Measurements from ENCODE around the gene SAXO1. TPM values are rescaled to one million over a fixed set of nuclear protein-coding genes. Genes with fewer than 3 reads are reported as not detected.
"Not testable (repeated sequence)": the region's sequence is repeated elsewhere in the genome, so short reads cannot be mapped to it uniquely, and the experiment has no call there.

The SAXO1 gene
- total RNA-seq, result not detected
- long read RNA-seq, partial matches to known transcripts, result 0 of 1 reads
- long read RNA-seq, other reads (novel, unspliced or antisense), result 1 of 1 reads

GRCh38 chr9:19033015-19033414 lies at the start of gene SAXO1:
SAXO1 (minus strand) TSS chr9:19033209; CDS start chr9:19032908, 301 bp downstream.
- intact Hi-C loops (cut with DNase I, micrococcal nuclease), result no loop called here
- DNase-seq (no peak), ATAC-seq (no peak)

- ATAC-seq (no peak), DNase-seq (no peak)
- intact Hi-C loops (cut with DNase I, micrococcal nuclease), result no loop called here
Observed at GRCh38 chr9:19074836-19075235, 41.8 kb upstream of the SAXO1 start.

GRCh38 chr9:19074229-19074628 lies 41.2 kb upstream of the SAXO1 start:
- ATAC-seq (no peak), DNase-seq (no peak)
- intact Hi-C loops (cut with DNase I, micrococcal nuclease), result no loop called here

GRCh38 chr9:19057033-19057432 lies 24.0 kb upstream of the SAXO1 start:
- intact Hi-C loops (cut with DNase I, micrococcal nuclease), result no loop called here
- DNase-seq (no peak), ATAC-seq (no peak)

GRCh38 chr9:19050637-19051591 lies 17.9 kb upstream of the SAXO1 start:
- ATAC-seq (no peak), DNase-seq (no peak)
- intact Hi-C loops (cut with DNase I, micrococcal nuclease), result no loop called here

GRCh38 chr9:19049917-19050636 lies 17.1 kb upstream of the SAXO1 start:
- ATAC-seq (peak; percentile 4), DNase-seq (peak in 1 of 2 donors; percentile 31)
- intact Hi-C loops (cut with DNase I, micrococcal nuclease), result no loop called here

- DNase-seq, result peak; percentile 93 to 96
- intact Hi-C loops (cut with DNase I, micrococcal nuclease), result no loop called here
- peak; percentile 91 for ATAC-seq
Observed at GRCh38 chr9:19048966-19049916, 16.2 kb upstream of the SAXO1 start, which contains the start of gene RRAGA. RRAGA (plus strand) TSS chr9:19049427; CDS start chr9:19049660, 233 bp downstream.

- ATAC-seq (no peak), DNase-seq (no peak)
- intact Hi-C loops (cut with DNase I, micrococcal nuclease), result no loop called here
Observed at GRCh38 chr9:19036611-19037010, 3.6 kb upstream of the SAXO1 start.

- ATAC-seq, result no peak
- intact Hi-C loops (cut with DNase I, micrococcal nuclease), result no loop called here
- no peak for DNase-seq
Observed at GRCh38 chr9:19032406-19032805, 603 bp downstream of the SAXO1 start.

- intact Hi-C loops (cut with DNase I, micrococcal nuclease), result no loop called here
- no peak for DNase-seq
Observed at GRCh38 chr9:19030899-19031298, 2.1 kb downstream of the SAXO1 start.

GRCh38 chr9:19028835-19029451 lies 4.1 kb downstream of the SAXO1 start:
- intact Hi-C loops (cut with DNase I, micrococcal nuclease), result loop anchor here (5.0 to 10.0 kb wide), 2 partner anchors 772 to 774 kb away; no protein-coding TSS in a partner anchor

More at GRCh38 chr9:19030899-19031298, 2.1 kb downstream of the SAXO1 start:
- no peak for ATAC-seq

GRCh38 chr9:19027825-19028224 lies 5.2 kb downstream of the SAXO1 start:
- DNase-seq, result no peak
- intact Hi-C loops (cut with DNase I, micrococcal nuclease), result loop anchor here (5.0 to 10.0 kb wide), 2 partner anchors 771 to 773 kb away; no protein-coding TSS in a partner anchor
- no peak for ATAC-seq

More at GRCh38 chr9:19028835-19029451, 4.1 kb downstream of the SAXO1 start:
- DNase-seq (peak in 1 of 2 donors; percentile 19), ATAC-seq (peak; percentile 78)

- ATAC-seq, result no peak
- intact Hi-C loops (cut with DNase I, micrococcal nuclease), result loop anchor here (5.0 to 10.0 kb wide), 2 partner anchors 769 to 772 kb away; no protein-coding TSS in a partner anchor
- no peak for DNase-seq
Observed at GRCh38 chr9:19026375-19026774, 6.6 kb downstream of the SAXO1 start.

GRCh38 chr9:19023078-19023477 lies 9.9 kb downstream of the SAXO1 start:
- intact Hi-C loops (cut with DNase I, micrococcal nuclease), result loop anchor here in 1 of 2 donors (10.0 kb wide), 1 partner anchor 768 kb away; no protein-coding TSS in a partner anchor
- no peak for ATAC-seq

GRCh38 chr9:19022206-19022605 lies 10.8 kb downstream of the SAXO1 start:
- no peak for DNase-seq
- no peak for ATAC-seq
- intact Hi-C loops (cut with DNase I, micrococcal nuclease), result loop anchor here in 1 of 2 donors (10.0 kb wide), 1 partner anchor 767 kb away; no protein-coding TSS in a partner anchor

More at GRCh38 chr9:19023078-19023477, 9.9 kb downstream of the SAXO1 start:
- no peak for DNase-seq

GRCh38 chr9:19021649-19022048 lies 11.4 kb downstream of the SAXO1 start:
- DNase-seq, ATAC-seq: not testable (repeated sequence)
- intact Hi-C loops (cut with DNase I, micrococcal nuclease), result loop anchor here in 1 of 2 donors (10.0 kb wide), 1 partner anchor 767 kb away; no protein-coding TSS in a partner anchor

- ATAC-seq (no peak), DNase-seq (no peak)
- intact Hi-C loops (cut with DNase I, micrococcal nuclease), result loop anchor here in 1 of 2 donors (10.0 kb wide), 1 partner anchor 766 kb away; no protein-coding TSS in a partner anchor
Observed at GRCh38 chr9:19020886-19021455, 12.0 kb downstream of the SAXO1 start.
